Endothelial cell (in vitro differentiated cells): ENCODE measurements around the gene ENDOG. TPM values are rescaled to one million over a fixed set of nuclear protein-coding genes. Genes with fewer than 3 reads are reported as not detected.

Experiments used
- DNase-seq: peaks from one replicate; pipeline ENCODE4 v3.0.0; 2021; ENCODE audit warnings: low spot score
- H3K27ac Mint-ChIP-seq: one replicate; pipeline ENCODE4 v1.8.0; 2021; ENCODE audit warnings: mixed read lengths, inconsistent platforms; ENCODE audit not compliant: unreplicated experiment
- H3K27me3 Mint-ChIP-seq: one replicate; pipeline ENCODE4 v1.8.0; 2021; ENCODE audit warnings: mild to moderate bottlenecking, moderate library complexity, mixed read lengths, inconsistent platforms; ENCODE audit not compliant: unreplicated experiment
- H3K36me3 Mint-ChIP-seq: one replicate; pipeline ENCODE4 v1.8.0; 2021; ENCODE audit warnings: mild to moderate bottlenecking, low read depth, mixed read lengths, inconsistent platforms; ENCODE audit not compliant: unreplicated experiment
- H3K4me1 Mint-ChIP-seq: one replicate; pipeline ENCODE4 v1.8.0; 2021; ENCODE audit warnings: mild to moderate bottlenecking, mixed read lengths, inconsistent platforms; ENCODE audit not compliant: unreplicated experiment
- H3K4me3 Mint-ChIP-seq: one replicate; pipeline ENCODE4 v1.8.0; 2021; ENCODE audit warnings: mild to moderate bottlenecking, mixed read lengths, inconsistent platforms; ENCODE audit not compliant: unreplicated experiment
- H3K9me3 Mint-ChIP-seq: one replicate; pipeline ENCODE4 v1.8.0; 2021; ENCODE audit warnings: mixed read lengths, inconsistent platforms; ENCODE audit not compliant: unreplicated experiment
- total RNA-seq: library from RNA; stranded (reverse); fragmentation: NEBNext Ultra II Directional; extraction: Animal tissue kit (Norgen Biotek cat#: 25700); gene quantifications from one replicate; pipeline ENCODE4 v1.2.1, GENCODE V29; 2021; ENCODE audit not compliant: unreplicated experiment
- TF ChIP-seq, protein P1 (sequence below): fragments of 200-600 bp; sonication (generic); IDR thresholded peaks from one replicate; pipeline ENCODE4 v1.5.0; 2021; ENCODE audit warnings: antibody characterized with exemption; ENCODE audit not compliant: unreplicated experiment

Gene ENDOG
- total RNA-seq, 1 donor from 2014 or later: 8.1 TPM

DNA sequence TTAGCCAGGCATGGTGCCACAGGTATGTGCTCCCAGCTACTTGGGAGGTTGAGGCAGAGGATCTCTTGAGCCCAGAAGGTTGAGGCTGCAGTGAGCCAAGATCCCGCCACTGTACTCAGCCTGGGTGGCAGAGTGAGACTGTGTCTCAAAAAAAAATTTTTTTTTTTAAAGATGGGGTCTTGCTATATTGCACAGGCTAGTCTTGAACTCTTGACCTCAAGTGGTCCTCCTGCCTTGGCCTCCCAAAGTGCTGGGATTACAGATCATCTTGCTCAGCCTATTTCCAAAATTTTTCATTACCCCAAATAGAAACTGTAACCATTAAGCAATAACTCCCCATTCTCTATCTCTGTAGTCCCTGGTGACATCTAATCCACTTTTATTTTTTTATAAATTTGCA lies 35.6 kb upstream of the ENDOG start:
- no peak overlapping the region for H3K4me3 Mint-ChIP-seq
- H3K27ac Mint-ChIP-seq: no peak overlapping the region
- H3K4me1 Mint-ChIP-seq: peaks cover 4% of the 10 kb centered on the region
- TF ChIP-seq, protein P1, sequence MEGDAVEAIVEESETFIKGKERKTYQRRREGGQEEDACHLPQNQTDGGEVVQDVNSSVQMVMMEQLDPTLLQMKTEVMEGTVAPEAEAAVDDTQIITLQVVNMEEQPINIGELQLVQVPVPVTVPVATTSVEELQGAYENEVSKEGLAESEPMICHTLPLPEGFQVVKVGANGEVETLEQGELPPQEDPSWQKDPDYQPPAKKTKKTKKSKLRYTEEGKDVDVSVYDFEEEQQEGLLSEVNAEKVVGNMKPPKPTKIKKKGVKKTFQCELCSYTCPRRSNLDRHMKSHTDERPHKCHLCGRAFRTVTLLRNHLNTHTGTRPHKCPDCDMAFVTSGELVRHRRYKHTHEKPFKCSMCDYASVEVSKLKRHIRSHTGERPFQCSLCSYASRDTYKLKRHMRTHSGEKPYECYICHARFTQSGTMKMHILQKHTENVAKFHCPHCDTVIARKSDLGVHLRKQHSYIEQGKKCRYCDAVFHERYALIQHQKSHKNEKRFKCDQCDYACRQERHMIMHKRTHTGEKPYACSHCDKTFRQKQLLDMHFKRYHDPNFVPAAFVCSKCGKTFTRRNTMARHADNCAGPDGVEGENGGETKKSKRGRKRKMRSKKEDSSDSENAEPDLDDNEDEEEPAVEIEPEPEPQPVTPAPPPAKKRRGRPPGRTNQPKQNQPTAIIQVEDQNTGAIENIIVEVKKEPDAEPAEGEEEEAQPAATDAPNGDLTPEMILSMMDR: no peak
- peaks cover 6% of the 10 kb centered on the region for H3K27me3 Mint-ChIP-seq
- H3K36me3 Mint-ChIP-seq: no peaks in the 10 kb centered on the region
- no peaks in the 10 kb centered on the region for H3K9me3 Mint-ChIP-seq
- DNase-seq: no peak

DNA sequence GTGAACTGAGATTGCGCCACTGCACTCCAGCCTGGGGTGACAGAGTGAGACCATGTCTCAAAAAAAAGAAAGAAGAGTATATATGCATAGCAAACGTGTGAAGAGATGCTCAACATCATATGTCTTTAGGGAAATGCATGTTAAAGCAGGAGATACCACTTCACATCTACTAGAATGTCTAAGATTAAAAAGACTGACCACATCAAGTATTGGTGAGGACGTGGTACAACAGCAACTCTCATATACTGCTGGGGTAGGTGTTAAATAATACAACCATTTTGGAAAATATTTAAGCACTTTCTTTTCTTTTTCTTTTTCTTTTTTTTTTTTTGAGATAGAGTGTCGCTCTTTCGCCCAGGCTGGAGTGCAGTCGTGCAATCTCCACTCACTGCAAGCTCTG lies 32.9 kb upstream of the ENDOG start:
- peaks cover 9% of the 10 kb centered on the region for H3K27me3 Mint-ChIP-seq
- peaks cover 16% of the 10 kb centered on the region for H3K4me1 Mint-ChIP-seq
- no peak overlapping the region for H3K4me3 Mint-ChIP-seq
- H3K27ac Mint-ChIP-seq: no peak overlapping the region
- no peak for DNase-seq
- no peaks in the 10 kb centered on the region for H3K36me3 Mint-ChIP-seq
- TF ChIP-seq, protein P1: no peak
- no peaks in the 10 kb centered on the region for H3K9me3 Mint-ChIP-seq

DNA sequence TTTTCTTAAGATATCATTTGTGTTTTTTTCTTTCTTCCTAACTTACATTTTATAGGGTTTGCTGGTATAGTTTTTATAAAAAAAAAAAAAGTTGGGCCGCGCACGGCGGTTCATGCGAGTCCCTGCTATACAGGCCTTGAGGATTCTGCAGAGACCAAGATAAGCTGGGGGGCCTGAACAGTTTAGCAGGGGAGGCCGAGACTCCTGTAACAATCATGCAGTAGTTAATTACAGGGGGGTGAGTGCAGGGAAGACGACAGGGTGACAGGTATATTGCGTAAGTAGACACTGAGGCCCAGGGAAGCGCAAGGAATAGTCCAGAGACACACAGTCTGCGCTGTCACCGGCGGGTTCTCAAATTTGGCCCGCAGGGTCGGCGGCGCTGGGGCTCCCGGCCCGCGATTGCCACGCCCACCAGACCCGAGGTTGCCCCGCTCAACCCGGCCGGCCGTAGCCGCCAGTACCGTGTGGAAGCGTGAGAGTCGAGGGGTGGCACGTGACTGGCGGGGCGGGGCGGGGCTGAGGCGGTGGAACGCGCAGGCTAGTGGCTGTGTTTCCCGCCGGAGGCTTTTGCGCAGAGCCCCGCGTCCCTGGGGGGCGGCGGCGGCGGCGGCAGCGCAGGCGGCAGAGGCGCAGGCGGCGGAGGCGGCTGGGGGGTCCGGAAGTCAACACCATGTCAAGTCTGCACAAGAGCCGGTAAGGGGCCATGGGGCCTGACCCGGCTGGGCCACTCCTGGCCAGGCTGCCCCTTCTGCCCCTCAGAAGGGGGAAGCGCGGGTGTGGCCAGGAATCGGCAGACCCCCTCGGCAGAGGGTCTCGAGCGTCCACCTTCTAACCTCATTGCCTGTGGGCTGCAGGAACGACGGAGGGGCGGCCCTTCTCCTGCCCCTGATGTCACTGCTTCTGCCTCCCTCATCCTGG lies 31.4 kb upstream of the ENDOG start, which contains the start of gene TBC1D13:
TSS of gene TBC1D13 (plus strand) at position 573 of the 921 bp plus-strand sequence. CDS start at position 674, 101 bp downstream.
- H3K4me3 Mint-ChIP-seq: peak within 1 kb of the TSS; percentile 96
- H3K27ac Mint-ChIP-seq: peak within 1 kb of the TSS; percentile 98
- no peaks in the 10 kb centered on the region for H3K9me3 Mint-ChIP-seq
- H3K4me1 Mint-ChIP-seq: peaks cover 16% of the 10 kb centered on the region
- DNase-seq: peak; percentile 87
- TF ChIP-seq, protein P1: no peak
- peaks cover 9% of the 10 kb centered on the region for H3K27me3 Mint-ChIP-seq
- peaks cover 2% of the 10 kb centered on the region for H3K36me3 Mint-ChIP-seq

DNA sequence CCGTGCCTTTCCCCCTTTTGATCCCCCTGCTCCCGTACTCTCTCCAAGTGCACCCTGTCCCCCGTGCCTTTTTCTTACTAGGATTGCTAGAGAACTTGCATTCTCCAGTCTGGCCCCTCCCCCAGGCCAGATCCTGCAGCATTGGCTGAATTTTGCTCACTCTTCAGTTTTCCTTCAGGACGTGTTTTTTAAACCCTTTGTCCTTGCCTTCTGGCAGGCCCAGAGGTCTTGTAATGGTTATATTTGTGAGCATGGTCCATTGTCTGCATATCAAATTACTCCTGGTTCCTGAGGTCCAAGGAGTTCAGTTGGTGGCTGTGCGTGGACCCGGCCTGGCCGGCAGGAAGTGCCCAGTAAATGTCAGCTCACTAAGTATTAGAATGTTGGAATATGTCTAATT lies 30.6 kb upstream of the ENDOG start:
- Mint-ChIP-seq H3K27me3 (peaks cover 9% of the 10 kb centered on the region), H3K9me3 (no peaks in the 10 kb centered on the region), H3K4me3 (peak overlapping the region; percentile 96), H3K36me3 (peaks cover 7% of the 10 kb centered on the region), H3K4me1 (peaks cover 16% of the 10 kb centered on the region), H3K27ac (peak overlapping the region; percentile 98)
- no peak for DNase-seq
- TF ChIP-seq, protein P1: no peak

DNA sequence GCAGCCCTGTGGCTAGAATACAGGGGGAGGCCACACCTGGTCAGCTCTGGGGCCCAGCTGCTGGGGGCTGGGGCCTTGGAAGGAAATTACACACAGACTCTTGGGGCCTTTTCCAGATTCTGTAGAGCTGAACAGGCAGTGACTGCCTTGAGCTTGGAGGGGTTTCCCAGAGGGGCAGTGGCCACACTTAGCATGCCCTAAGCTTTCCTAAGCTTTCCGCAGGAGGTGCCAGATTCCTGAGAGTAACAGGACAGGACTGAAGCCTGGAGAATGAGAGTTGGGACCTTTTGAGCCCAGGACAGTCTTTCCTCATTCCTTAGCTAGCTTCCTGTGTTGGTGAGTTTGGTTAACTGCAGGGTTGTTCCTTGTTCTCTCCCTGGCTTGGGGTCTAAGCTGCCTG lies 29.9 kb upstream of the ENDOG start:
- peaks cover 16% of the 10 kb centered on the region for H3K4me1 Mint-ChIP-seq
- H3K9me3 Mint-ChIP-seq: no peaks in the 10 kb centered on the region
- H3K4me3 Mint-ChIP-seq: peak overlapping the region; percentile 96
- H3K36me3 Mint-ChIP-seq: peaks cover 14% of the 10 kb centered on the region
- H3K27ac Mint-ChIP-seq: peak overlapping the region; percentile 98
- peaks cover 9% of the 10 kb centered on the region for H3K27me3 Mint-ChIP-seq
- peak; percentile 13 for DNase-seq
- TF ChIP-seq, protein P1: no peak
